HG03342 (cell line): Measurements from ENCODE around the gene DOCK8.

ENCODE experiments used
- ATAC-seq: cut with Tn5 transposase; IDR thresholded peaks from one replicate; pipeline ENCODE4 v1.9.1; 2021; ENCODE audit warnings: mild to moderate bottlenecking, moderate library complexity; ENCODE audit not compliant: unreplicated experiment

DOCK8 gene

GRCh38 chr9:354453-354852 is 139.8 kb downstream of the DOCK8 start:
- ATAC-seq, result no peak

- no peak for ATAC-seq
These were observed 142.9 kb downstream of the DOCK8 start for GRCh38 chr9:357560-357959.

GRCh38 chr9:362561-363273 is 148.1 kb downstream of the DOCK8 start:
- no peak for ATAC-seq

- no peak for ATAC-seq
These were observed 148.6 kb downstream of the DOCK8 start for GRCh38 chr9:363274-363612.

- no peak for ATAC-seq
These were observed 150.8 kb downstream of the DOCK8 start for GRCh38 chr9:365436-365835.

GRCh38 chr9:366620-367019 is 152.0 kb downstream of the DOCK8 start:
- no peak for ATAC-seq

GRCh38 chr9:370086-370485 is 155.4 kb downstream of the DOCK8 start:
- no peak for ATAC-seq

- no peak for ATAC-seq
These were observed 156.7 kb downstream of the DOCK8 start for GRCh38 chr9:371349-371748.

GRCh38 chr9:372128-372527 is 157.5 kb downstream of the DOCK8 start:
- ATAC-seq, result no peak

- ATAC-seq, result no peak
These were observed 159.1 kb downstream of the DOCK8 start for GRCh38 chr9:373759-374206.

GRCh38 chr9:374736-375135 is 160.1 kb downstream of the DOCK8 start:
- no peak for ATAC-seq

GRCh38 chr9:376115-376514 is 161.4 kb downstream of the DOCK8 start:
- ATAC-seq, result no peak

GRCh38 chr9:378263-378662 is 163.6 kb downstream of the DOCK8 start:
- no peak for ATAC-seq

- no peak for ATAC-seq
These were observed 167.7 kb downstream of the DOCK8 start for GRCh38 chr9:382383-382782.

GRCh38 chr9:385818-386398 is 171.2 kb downstream of the DOCK8 start:
- no peak for ATAC-seq

GRCh38 chr9:389159-389558 is 174.5 kb downstream of the DOCK8 start:
- ATAC-seq, result no peak

- no peak for ATAC-seq
These were observed 175.1 kb downstream of the DOCK8 start for GRCh38 chr9:389758-390157.

GRCh38 chr9:392077-392804 is 177.6 kb downstream of the DOCK8 start:
- ATAC-seq, result no peak

GRCh38 chr9:394347-395052 is 179.8 kb downstream of the DOCK8 start:
- no peak for ATAC-seq

- ATAC-seq, result no peak
These were observed 181.7 kb downstream of the DOCK8 start for GRCh38 chr9:396396-396795.

GRCh38 chr9:398085-398484 is 183.4 kb downstream of the DOCK8 start:
- no peak for ATAC-seq

- ATAC-seq, result no peak
These were observed 186.6 kb downstream of the DOCK8 start for GRCh38 chr9:401223-401622.
